Measurements from ENCODE around the gene CRX.

- TF ChIP-seq CTCF (IDR thresholded peaks at IDR 0.05; ENCODE audit: borderline replicate concordance, extremely low read depth, low read length, poor library complexity, severe bottlenecking) (no peak), EZH2 (IDR thresholded peaks at IDR 0.05; ENCODE audit: borderline replicate concordance, low read depth, low read length, severe bottlenecking) (no peak)
These were observed 26.7 kb downstream of the CRX start for GRCh38 chr19:47848425-47848822.
